DMS53 treated with DMSO at 0.1 percent for 48 hours (cell line): ENCODE data around the gene SMAD3.
A peak's percentile ranks its signal among the peaks of the same experiment; 100 is the strongest.
"Not testable (repeated sequence)": the region's sequence is repeated elsewhere in the genome, so short reads cannot be mapped to it uniquely, and the experiment has no call there.

Experiments
- DNase-seq: peaks from one replicate; lab custom pipeline; 2025; ENCODE audit not compliant: unreplicated experiment; lab: John Stamatoyannopoulos, UW

Gene SMAD3

DNA sequence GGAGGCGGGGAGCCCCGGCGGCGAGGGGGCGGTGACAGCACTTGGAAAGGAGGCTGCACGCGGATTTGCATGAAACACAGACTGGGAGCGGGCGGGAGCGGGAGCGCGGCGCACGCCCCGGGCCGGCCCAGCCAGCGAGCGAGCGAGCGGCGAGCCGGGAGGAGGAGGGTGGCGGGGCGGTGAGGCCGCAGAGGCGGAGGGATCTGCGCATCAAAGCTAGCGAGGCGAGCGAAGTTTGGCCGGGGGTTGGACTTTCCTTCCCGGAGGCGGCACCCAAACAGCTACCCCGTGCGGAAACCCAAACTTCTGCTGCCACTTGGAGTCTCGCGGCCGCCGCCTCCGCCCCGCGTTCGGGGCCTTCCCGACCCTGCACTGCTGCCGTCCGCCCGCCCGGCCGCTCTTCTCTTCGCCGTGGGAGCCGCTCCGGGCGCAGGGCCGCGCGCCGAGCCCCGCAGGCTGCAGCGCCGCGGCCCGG lies at the start of gene SMAD3:
TSS of gene SMAD3 (plus strand) at position 72 of the 475 bp plus-strand sequence. CDS start 553 bp downstream, outside the sequence.
- DNase-seq = peak; percentile 52

DNA sequence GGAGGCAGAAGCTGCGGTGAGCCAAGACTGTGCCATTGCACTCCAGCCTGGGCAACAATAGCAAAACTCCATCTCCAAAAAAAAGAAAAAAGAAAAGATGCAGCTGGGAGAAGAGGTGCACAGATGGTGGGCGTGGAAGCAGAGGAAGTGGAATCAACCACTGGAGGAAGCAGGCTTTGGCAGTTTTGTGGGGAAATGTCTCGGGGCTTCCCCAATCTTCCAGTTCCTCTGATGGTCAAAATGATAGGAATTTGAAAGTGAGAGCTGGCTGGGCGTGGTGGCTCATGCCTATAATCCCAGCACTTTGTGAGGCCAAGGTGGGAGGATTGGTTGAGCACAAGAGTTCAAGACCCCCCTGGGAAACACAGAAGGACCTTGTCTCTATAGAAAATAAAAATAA lies 48.1 kb upstream of the SMAD3 start:
- DNase-seq = no peak

DNA sequence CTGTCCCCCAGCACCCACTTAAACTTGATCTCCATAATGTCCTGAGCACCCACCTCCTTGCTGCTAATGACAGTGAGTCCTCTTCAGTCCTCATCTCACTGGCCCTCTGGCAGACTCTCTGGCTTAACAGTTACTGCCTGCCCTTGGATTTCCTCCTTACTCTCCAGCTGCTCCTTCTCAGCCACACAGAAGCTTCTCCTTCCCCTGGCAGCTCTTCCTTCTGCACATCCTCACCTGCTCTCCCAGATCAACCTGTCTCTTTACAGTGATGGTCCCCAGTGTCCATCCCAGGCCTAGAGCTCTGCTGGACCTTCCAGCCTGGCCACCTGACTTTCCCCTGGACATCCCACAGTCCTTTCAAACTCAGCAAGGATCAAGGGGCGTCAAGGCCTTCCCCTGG lies 47.4 kb upstream of the SMAD3 start:
- no peak for DNase-seq

DNA sequence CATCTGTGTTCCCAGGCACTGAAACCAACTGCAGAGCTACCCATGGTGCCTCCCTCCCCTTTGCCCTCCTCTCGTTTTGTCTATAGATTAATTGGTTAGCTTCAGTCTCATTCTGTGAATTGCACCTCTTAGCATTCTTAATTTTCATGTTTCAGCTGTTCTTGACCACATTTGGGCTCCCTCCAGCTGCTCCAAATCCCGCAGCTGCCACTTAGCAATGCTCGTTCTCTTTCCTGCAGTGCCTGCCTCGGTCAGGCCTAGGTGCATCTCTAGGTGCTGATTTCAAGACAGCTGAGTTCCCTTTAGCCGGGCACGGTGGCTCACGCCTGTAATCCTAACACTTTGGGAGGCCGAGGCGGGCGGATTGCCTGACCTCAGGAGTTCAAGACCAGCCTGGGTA lies 47.0 kb upstream of the SMAD3 start:
- no peak for DNase-seq

DNA sequence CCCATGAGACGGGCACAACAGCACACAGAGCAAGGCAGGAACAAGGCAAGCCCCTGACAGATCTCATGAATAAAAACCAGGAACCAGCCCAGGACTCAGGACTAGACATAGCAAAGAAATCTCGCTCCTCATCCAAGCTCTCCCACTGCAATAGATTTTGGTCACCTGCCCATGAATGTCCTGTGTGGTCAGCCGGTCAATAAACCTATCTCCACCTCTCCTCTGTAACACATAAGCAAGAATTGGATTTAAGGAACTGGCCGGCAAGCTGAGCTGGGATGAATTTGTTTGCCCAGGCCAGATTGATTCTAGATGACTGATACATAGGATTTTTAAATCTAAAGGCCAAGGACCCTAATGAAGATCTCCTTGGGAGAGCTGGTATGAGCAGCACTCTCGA lies 46.3 kb upstream of the SMAD3 start:
- no peak for DNase-seq

DNA sequence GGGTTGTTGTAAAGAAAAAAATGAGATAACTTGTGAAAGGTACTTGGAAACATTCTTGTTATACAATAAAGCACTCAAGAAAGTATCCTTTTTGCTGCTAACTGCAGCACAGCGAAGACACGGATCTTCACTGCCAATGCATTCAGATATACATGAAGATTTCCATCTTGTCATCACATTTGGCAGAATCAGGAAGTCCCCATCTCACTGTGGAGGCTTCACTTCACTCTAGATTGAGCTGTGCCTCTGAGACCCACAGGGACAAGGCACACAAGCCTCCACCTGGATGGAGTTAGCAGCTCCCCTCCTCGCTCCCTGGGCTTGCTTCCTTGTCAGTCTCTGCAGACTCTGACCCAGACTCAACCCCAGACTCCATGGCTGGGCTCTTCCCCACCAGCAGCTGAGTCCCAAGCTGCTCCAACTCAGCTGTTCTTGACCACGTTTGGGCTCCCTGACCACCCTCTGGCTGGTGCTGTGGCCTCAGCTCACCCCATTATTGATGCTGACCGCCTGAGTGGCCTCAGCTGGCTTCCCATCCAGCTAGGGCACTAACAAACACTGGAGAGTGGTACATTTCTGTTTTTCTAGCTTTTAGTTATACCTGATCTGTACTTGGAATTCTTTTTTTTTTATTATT lies 45.4 kb upstream of the SMAD3 start:
- no peak for DNase-seq

DNA sequence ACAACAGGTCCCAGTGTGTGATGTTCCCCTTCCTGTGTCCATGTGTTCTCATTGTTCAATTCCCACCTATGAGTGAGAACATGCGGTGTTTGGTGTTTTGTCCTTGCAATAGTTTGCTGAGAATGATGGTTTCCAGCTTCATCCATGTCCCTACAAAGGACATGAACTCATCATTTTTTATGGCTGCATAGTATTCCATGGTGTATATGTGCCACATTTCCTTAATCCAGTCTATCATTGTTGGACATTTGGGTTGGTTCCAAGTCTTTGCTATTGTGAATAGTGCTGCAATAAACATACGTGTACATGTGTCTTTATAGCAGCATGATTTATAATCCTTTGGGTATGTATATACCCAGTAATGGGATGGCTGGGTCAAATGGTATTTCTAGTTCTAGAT lies 44.7 kb upstream of the SMAD3 start:
- not testable (repeated sequence) for DNase-seq

DNA sequence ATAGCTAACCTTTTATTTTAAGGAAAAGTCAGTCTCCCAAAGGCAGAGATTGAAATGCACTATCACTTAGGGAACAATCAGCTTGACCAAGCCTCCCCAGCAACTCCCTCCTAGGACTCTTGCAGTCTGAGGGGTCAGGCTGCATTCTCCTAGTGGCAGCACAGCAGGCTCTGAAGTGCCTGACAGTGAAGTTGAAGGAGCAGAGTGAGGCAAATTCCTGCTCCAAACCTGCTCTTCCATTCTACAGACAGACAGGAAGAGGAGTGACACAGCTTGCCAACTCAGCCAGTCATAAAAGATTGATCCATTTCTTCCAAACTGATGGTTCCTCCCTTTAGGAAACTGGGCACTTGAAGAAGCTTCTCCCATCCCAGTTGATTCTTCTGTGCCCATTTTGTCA lies 43.9 kb upstream of the SMAD3 start:
- no peak for DNase-seq

DNA sequence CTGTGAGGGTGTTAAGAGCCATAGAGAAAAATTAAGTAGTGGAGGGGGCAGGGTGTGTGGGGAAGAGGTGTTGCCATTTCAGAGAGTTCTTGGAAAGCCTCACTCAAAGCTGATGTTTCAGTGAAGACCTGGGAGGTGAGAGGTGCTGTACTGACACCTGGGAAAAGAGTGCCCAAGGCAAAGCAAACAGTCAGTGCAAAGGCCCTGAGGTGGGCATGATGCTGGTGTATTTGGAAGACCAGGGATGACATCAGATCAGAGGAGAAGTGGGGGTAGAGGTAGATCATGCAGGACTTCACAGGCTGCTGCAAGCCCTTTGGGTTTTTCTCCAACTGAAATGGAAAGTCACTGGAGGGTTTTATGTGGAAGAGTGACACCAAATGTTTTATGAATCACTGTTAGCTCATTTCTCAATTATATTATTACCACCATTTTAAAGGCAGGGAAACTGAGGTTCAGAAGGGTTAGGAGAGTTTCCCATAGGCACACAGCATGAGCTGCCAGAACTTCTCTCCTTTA lies 42.8 kb upstream of the SMAD3 start:
- DNase-seq = no peak

DNA sequence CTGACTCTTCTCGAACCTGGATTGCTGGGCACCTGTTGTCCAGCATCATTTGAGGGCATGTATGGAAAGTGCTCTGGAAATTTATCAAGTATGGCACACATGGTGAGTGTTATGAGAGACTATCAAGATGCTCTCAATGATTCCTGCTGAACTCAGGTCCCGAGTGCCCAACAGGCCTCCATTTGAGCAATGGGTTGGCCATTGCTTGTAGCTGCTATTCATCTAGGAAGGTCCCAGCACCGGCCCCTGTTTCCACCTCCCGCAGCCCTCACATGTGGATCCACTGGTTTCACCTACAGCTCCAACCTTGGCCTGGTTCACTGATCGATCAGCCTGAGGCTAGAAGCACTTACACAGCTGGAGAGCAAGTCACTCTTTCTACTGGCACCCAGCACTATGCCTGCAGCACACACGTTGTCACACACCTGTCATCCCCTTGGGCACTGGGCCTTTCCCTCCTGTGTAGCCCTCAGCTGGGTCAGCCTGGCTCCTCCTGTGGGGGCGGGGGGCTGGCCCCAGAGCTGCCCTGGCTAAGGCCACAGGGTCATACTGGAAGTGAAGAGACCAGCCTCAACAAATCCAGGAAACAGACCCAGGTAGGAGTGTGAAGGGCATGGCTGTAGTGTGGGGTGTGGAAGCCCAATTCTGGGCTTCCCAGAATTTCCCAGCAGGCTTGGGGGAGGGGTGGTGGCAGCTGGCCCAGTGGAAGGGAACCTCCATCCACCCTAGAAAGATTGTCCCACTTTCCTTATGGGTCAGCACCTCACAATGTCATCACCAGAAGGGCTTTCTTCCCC lies 41.7 kb upstream of the SMAD3 start:
- DNase-seq = no peak

DNA sequence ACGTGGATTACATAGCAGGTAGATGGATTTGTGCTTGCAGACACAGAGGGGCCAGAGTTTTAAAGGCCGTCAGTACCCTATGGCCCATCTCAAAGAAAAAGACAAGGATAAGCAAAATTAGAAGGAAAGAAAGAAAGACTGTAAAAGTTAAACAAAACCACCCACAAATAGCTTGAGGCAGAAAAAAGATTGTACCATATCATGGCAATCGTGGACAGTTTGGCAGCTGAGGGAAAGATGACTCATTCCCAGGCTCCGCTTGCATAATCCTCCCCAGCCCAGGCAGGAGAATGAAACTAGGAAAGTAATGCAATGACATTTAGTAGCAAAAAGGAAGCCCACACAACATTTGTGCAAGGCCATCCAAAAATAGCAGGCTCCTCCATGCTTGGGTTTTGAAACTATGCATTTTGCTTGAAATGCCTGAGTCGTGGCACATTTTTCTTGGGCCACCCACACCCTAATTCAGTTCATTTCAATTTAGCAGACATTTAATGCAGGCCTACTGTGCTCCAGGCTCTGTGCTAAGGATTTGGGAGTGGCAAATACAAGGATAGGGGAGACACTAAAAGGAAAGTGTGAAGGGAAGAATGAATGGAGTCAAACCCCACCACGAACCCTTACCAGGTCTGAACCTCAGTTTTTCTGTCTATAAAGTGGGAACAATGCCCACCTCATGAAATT lies 40.9 kb upstream of the SMAD3 start:
- DNase-seq = peak; percentile 52

DNA sequence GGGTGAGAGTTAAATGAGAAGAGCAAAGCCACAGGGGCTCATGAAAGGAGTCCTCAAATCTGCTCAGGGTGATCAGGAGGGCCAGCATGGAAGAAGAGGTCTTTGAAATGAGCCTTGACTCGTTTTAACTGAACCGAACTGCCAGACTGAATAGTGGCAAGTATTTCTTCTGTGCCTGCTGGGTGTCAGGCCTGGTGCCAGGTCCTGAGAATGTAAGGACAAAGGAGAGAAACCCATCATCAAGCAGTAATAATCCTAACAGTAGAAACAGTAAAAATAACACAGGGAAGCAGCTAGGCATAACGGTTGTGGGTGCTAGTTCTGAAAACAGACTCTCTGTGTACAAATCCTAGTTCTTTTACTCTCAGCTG lies 40.4 kb upstream of the SMAD3 start:
- no peak for DNase-seq

DNA sequence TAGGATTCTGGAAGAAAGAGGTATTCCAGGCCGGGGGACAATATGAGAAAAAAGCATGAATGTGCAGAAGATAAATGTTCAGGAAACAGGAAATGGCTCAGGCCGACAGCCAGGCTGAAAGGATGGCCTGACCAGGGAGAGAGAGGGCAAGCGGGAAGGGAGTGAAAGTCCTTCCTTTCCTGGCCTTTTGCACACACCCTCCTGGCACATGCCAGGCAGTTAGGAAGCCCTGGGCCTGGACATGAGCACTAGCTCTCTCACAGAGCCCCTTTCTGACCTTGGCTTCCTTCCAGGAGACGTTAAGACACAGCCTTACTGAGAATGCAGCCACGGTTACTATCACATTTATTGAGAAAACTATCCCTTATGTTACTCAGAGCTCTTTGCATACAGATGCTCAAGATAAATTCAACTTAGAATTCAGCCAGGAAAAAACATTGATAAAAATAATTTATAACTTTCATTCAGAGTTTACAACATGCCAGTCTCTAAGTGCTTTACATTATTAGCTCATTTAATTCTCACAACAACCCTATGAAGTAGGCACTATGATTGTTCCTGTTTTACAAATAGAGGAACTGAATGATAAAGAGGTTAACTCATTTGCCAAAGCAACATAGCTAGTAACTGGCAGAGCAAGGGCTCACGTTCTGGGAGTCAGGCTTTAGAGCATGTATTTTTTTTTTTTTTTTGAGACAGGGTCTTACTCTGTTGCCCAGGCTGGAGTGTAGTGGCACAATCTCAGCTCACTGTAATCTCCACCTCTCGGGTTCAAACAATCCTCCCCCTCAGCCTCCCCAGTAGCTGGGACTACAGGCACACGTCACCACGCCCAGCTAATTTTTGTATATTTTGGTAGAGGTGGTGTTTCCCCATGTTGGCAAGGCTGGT lies 39.4 kb upstream of the SMAD3 start:
- DNase-seq = no peak

DNA sequence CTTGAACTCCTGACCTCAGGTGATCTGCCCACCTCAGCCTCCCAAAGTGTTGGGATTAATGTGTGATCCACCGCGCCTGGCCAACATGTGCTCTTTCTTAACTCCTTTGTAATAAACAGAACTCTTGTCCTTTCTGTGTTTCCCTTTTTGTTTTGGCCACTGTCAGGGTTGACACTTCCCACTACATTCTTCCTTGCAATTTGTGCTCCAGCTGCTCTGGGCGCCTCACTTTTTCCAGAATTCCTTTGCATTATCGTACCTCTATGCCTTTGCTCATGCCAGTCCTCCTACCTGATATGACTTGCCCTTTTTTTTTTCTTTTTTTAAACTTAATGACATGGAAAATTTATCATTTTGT lies 38.8 kb upstream of the SMAD3 start:
- no peak for DNase-seq

DNA sequence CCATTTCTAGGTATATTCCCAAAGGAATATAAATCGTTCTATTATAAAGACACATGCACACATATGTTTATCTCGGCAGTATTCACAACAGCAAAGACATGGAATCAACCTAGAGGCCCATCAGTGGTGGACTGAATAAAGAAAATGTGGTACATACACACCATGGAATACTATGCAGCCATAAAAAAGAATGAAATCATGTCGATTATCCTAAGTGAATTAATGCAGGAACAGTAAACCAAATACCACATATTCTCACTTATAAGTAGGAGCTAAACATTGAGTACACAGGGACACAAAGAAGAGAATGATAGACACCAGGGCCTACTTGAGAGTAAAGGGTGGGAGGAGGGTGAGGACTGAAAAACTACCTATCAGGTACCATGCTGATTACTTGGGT lies 37.0 kb upstream of the SMAD3 start:
- not testable (repeated sequence) for DNase-seq

DNA sequence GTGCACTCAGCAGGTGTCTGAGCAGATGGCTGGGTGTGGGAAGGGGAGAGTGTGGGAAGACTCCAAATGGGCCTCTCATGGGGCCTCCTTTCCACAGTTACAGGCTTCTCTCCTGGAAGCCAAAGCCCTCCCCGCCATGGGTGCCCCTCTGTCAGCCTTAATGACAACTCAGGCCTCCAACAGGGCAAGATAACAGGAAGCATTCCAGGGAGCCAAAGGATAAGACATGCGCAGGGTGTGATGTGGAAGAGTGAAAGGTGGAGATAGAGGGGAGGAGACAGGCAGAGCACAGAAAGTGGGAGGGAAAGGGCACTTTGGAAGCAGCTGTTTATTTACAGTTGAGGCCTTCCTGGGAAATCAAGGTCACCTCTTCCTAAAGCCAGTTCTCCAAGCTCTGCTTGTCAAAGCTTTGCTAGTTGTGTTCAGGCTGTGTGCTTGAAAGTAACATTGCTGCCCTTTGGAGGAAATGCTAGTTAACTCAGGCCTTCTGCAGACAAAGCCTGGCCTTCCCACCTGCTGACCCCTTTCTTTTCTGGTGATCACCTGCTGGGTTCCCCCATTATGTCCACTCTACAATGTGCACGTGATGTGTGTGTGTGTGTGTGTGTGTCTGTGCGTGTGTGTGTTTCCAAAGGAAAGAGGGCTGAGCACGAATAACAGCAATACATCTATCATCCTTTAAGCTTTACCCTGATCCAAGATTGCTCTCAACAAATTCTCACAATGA lies 35.2 kb upstream of the SMAD3 start:
- DNase-seq = peak; percentile 66

DNA sequence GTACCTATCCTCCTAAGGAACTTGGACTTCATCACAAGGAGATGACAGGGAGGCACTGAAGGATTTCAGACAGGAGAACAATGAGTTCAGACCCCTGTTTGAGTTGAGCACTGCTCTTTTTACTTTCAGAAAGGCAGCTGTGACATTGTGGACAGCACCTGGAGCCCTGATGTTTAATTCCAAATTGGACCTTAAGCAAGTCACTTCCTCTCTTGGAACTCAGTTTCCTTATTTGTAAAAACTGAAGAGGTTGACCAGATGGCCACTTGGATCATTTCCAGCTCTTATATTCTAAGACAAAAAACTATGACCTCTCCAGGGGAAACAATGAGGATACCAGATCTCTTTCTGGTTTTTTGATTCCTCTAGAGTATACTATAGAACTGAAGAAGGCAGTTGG lies 34.1 kb upstream of the SMAD3 start:
- DNase-seq = no peak

DNA sequence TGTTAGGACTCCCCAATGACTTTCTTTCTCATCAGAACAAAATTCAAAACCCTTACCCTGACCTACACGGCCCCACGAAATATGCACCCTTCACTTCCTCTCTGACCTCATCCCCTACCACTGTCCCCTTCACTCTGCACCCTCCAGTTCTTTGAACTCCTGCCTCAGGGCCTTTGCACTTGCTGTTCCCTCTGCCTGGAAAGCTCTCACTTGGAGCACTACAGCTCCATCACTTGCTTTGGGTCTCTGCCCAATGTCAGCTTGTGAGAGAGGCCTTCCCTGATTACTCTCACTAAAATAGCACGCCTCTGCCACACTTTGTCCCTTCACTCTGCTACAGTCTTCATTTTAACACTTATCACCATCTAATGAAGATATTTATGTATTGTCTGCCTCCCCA lies 32.8 kb upstream of the SMAD3 start:
- no peak for DNase-seq

DNA sequence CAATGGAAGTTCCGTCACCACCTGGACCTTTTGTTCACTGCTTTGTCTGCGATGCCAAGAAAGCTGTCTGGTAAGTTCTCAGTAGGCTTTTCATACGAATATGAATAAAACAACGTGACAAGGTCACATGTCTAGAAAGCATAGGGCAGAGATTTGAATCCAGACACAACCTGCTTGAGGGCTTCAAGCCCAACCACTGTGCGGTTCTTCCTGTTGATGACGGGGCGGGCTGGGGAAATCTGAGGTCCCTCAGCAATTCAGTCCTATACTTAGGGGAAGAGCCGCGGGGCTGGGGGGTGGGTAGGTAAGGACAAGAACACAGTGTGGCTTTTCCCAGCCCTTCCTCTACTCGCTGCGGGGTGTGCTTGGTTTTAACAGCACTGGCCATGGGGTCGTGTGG lies 32.4 kb upstream of the SMAD3 start:
- DNase-seq = no peak

DNA sequence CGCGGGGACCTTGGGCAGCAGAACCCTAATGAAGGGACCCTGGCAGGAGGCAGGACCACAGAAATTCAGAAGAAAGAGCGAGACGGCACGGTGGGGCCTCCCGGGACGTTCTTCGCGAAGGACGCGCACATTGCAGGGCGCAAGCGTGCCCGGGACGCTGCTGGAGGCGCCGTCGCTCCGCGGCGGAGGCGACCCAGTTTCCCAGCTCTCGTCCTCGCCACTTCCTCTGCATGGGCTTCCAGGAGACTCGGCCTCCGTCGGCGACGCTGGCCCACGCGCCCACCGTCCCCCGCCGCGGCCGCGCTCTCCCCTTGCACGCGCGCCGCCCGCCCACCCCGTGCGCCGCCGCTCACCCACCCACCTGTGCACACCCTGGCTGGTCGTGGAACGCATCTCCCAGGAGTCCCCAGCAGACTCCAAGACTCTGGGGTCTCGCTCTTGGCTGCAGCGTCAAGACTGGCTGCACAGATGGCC lies 31.8 kb upstream of the SMAD3 start:
- no peak for DNase-seq
